NCI-H2107 (cell line): ENCODE measurements around the gene GPR45.

Experiments used
- DNase-seq: peaks from one replicate; lab custom pipeline; 2025; lab: John Stamatoyannopoulos, UW

Gene GPR45

DNA sequence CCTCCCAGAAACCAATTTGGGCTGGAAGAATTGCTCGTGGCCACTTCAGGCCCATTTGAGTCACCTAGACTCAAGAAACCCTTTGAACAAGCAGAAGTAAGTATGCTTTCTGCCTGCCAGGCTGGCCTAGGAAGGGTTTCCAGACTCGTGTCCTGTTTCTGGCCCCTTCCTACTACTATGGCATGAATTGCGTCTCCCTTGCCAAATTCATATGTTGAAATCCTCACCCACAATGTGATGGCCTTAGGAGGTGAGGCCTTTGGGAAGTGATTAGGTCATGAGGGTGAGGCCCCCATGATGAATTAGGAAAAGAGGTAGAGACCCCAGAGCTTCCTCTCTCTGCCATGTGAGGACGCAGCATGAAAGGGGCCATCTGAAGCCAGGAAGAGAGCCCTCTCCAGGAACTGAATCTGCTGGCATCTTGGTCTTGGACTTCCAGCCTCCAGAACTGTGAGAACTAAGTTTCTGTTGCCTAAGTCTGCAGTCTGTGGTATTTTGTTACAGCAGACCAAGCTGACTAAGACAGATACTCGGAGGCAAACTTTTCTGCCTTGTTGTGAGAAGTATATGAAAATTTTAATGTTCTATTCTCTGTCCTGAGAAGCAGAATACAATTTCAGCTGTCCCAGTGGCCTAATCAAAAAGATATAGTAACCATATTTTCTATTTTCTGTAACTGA is 13.1 kb downstream of the GPR45 start:
- no peak for DNase-seq

DNA sequence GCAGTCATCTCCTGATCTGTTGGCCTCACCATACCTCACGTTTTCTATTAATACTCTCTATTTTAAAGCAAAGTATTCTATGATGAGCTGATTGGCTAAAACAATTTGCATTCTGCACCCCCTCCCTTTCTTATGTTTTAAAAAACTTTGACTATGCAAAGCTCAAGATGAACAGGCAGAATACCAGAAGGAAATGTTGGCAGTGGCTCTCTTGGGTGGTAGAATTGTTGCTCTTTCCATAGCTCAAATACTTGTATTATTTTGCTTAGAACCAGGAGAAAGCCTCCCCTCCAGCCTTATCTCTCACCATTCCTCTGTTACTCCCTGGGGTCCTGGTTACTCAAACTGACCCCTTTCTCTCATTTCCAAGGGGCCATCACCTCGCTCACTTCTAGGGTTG is 14.4 kb downstream of the GPR45 start:
- DNase-seq = no peak

DNA sequence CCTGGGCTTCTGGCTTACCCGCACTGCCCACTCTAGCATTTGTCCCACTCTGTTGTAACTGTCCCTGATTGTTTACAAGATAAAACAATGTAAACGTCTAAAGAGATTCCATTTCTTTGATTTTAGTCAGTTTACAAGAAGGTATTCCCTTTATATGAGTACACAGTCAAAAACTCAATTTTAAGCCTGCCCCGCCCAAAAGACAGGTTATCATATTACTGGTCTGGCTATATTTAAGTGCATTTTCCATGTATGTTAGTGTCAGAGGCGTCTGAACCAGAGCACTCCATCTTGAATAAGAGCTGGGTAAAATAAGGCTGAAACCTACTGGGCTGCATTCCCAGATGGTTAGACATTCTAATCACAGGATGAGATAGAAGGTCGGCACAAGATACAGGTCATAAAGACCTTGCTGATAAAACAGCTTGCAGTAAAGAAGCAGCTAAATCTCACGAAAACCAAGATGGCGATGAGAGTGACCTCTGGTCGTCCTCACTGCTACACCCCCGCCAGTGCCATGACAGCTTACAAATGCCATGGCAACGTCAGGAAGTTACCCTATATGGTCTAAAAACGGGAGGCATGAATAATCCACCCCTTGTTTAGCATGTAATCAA is 15.0 kb downstream of the GPR45 start:
- DNase-seq = no peak

DNA sequence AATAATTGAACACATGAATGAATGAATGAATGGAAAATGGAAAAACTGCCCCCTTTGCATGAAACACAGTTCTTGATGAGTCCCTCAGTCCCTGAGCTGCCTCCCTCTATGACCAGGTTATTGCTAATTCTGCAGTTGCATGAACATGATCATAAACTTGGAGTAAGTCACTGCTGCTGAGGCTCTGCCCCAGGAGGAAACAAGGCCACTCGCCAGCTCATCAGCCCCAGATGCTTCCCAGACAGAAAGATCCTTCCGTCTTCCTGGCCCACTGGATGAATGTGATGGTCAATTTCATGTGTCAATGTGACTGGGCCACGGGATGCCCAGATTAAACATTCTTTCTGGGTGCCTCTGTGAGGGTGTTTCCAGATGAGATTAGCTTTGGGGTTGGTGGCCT is 16.4 kb downstream of the GPR45 start:
- DNase-seq = no peak

DNA sequence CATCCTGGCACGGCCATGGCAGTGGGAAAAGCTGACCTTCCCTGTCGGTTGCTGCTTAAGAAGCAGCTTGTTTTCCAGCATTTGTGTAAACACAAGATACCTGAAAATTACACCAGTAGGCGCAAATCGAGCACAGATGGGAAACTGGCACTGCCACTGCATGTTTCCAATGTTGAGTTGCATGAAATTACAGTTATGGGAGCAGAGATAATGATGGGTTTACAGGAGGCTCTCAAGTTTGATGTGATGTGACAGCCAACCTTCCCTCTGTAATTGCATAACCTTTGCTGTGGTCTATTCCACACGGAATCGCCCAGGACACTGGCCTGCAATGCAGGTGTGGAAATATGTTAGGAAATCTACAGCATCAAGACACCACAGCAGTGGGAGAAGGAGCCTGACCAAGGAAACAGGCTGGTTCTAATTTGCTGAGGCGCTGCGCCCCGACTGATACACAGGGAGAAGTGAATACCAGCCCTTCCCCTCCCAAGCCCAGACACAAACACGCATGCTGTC is 17.4 kb downstream of the GPR45 start:
- no peak for DNase-seq

DNA sequence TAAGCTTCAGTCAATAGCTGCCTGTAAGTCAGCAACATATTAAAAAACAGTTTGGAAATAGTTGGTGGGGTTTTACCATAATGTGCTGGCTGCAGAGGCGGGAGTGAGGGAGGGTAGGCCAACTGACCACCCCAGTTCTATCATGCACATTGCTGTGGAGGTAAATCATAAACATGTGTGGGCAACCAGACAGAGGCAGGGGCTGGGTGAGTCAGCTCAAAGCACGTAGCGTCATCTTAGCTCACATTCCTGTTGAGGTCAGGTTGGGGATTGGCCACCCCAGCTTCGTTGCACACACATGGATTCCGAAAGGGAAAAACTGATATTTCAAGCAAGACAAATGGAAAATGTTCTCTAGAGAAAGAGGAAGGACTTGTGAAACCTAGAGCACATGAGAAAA is 19.5 kb downstream of the GPR45 start:
- DNase-seq = no peak

DNA sequence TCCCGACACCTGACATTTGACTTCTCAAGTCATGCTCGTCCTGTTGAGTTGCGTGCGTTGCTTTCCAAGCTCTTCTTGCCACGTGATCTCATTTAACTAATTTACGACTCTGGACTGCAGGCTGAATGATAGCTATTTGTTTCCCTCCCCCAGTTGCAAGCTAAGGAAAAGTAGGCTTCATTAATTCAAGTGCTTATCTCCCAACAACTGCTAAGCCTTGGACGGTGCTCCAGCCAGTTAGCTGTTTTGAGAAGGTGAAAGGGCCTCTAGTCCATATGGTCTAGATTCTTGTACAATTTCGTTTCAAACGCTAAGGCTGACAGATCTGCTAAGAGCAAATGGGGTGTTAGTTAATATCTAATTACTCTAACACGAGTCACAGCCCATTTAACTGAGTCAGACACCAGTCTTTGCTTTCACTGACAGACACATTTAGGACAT is 21.1 kb downstream of the GPR45 start:
- no peak for DNase-seq

DNA sequence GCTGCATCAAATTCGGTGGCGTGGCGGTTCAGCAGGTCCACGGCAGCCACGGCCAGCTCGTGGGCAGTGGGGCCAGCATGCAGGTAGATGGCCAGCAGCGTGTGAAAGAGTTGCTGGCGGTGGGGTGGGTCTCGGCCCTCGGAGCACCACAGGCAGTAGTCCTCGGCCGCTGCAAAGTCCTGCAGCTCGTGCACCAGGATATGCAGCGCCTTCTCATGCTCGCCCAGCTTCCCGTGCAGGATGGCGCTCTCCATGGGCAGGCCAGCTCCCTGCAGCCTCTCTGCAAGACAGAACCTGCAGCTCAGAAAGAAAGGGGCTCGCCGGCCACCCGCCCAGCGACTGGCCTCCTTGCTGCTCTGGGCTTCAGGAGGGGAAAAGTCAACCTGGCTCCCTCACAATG is 27.9 kb downstream of the GPR45 start:
- no peak for DNase-seq

DNA sequence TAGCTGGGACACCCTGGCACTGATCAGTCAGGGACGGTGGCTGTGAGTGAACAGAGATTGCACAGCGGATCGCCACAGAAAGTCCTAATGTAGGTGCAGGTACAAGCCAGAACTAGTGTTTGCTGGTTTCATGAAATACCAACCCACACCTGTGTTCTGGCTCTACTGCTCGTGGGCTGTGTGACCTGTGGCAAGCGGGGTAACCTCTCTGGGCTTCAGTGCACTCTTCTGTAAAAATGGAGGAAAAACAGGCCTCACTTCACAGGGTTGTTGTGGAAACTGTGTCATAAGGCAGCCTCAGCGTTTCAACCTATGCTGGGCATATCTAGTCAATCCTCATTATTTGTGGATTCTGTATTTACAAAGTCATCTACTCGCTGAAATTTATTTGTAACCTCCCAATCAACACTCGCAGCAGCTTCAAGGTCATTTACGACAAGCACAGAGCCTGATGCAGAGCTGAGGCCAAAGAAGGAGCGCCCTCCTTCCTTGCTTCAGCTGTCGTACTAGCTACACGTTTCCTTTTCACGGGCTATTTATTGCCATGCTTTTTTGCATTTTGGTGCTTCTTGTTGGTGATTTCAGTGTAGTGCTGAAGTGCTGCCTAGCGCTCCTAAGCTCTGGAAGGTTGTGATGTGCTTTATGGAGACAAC is 30.0 kb downstream of the GPR45 start:
- no peak for DNase-seq

DNA sequence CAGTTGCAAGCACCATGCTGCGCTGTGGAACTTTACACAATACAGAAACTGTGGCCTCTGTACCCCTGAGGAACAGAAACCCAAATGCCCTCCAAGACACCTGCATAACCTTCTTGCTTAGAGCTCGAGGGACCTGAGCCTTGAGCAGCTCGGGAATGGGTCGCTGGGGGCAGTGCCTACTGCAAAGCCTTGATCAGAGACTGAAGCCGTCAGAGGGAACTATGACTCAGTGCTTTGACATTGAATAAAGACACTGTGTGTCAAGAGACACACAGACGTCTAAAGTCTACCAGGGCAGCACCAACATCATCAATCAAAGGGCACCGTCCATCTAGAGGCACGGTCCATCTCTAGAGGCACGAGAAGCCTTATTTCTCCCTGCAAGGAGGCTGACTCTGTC is 30.6 kb downstream of the GPR45 start:
- DNase-seq = no peak

DNA sequence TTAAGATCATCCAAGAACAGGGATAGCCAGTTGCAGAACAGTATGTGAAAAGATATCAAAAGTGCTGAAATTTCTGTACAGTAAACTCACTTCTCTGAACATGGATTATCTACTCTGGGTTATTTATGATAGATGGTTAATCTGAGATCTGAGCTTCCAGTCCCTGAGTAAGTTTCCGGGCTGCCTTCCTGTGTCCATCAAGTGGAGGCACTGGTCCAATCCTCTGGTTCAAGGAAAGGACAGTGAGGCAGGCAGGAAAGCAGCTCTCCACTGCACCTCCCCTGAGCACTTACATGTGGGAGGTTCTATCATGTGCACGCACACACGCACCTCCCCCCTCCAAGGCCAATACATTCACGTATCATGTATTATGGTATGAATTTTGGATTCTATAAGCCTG is 32.5 kb downstream of the GPR45 start:
- no peak for DNase-seq

DNA sequence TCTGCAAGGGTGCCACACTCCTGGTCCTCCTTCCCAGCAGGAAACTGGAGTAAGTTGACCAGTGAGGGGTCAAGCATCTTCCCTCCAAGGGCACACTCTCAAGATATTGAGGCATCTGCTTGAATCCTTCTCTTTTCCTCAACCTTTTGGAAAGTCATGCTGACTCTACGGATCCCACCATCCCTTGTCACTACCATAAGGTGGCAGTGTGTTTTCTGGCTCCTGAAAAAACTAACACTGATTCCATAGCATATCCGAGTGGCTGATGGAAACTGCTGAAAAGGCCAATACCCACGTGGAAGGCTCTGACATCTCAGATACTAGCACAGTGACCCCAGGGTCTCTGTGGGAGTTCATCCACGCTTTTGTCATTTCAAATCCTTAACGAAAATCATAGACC is 37.1 kb downstream of the GPR45 start:
- DNase-seq = no peak

DNA sequence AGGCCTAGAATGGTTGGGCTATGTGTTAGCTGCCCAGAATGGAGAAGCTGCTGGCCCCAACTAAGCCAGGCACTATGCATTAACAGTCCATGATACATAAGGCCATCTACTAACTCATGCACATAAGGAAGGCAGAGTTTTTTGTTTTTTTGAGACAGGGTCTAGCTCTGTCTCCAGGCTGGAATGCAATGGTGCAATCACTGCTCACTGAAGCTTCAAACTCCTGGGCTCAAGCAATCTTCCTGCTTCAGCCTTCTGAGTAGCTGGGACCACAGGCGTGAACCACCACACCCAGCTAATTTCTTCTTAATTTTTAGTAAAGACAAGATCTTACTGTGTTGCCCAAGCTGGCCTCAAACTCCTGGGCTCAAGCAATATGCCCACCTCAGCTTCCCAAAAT is 37.6 kb downstream of the GPR45 start:
- no peak for DNase-seq

DNA sequence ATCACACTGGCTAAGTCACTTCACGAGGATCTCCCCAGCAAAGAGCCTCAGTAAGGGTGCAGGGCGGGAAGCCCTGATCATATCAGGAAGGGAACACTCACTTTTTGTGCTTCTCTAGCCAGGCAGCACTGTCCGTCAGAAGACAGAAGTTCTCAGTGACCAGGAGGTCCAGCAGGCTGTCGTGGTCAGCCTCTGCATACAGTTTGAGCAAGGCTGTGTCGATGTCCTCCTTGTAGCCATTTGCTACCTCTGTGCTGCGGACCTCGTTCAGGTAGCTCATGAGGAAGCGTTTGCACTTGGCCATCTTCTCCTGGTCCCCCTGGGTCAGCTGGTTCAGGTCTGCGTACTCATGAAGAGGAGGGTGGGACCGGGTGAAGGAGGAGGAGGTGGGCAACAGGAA is 38.7 kb downstream of the GPR45 start:
- DNase-seq = no peak

DNA sequence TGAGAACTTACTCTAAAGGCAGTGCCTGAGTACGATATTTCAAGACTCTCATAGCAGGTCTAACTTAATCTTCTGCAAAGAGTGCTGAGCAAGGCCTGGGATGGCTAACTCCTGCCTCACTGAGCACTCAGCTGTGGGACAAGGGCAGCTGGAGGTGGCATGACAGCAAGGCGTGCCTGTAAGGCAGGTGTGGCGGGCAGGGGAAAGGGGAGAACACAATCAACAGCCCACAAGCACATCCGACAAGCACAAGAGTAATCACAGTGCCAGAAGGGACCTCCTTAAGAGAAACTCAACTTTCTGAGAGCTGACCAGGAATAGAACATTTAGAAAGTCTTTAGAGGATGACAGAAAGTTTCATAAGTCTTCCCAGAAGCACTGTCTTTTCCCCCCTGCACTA is 42.0 kb downstream of the GPR45 start:
- no peak for DNase-seq

DNA sequence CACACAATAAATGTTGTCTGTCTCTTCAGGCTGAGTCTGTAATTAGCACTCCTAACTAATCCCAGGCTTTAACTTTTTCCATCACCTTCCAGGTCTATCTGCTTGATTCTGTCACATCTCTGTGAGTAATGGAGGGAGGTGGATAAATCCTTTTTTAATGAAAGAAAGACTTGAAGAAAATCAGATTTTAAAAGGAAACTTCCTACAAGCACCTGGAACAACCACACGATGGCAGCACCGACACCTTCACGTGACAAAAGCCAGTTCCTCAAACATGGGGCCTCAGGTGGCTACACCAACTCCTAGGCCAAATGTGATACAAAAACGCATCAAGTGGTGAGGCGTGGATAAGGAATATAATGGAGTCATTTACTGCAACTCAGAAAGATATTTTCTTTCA is 46.1 kb downstream of the GPR45 start:
- no peak for DNase-seq

DNA sequence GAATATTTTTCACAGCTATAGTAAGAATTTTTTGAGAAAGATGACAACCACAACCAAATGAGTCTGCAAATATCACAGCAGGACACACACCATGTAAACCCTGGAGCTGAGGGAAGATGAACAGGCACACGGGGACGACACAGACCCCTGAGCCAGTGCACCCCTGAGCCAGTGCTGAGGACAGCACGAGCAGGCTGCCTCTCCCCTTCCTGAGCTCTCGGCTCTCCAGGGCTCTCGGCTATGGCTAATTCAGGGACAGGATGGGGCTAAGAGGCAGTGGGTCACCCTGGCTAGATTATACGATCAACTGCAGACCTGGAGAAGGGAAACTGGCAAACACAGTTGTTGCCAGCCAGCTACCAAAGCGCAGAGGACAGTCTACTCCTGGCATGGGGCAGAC is 46.6 kb downstream of the GPR45 start:
- DNase-seq = no peak

DNA sequence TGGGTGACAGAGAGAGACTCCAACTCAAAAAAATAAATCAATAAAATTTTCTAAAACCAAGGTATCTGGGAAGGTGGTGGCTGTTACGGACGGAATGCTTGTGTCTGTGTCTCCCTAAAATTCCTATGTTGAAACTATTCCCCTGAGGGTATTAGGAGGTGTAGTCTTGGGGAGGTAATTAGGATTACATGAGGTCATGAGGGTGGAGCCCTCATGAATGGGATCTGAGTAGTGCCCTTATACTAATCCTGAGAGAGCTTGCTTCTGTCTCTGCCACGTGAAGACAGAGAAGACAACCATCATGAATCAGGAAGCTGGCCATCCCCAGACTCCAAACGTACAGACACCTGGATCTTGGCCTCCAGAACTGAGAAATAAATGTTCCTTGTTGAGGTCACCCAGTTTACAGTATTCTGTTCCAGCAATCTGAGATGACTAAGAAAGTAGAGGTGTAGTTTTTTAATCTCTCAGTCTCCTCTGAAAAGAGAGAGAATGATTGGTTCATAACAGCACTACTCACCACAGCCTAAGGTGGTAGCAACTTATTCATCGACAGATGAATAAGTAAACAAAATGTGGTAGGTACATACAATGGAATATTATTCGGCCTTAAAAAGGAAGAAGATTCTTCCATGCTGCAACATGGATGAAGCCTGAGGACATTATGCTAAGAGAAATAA is 49.6 kb downstream of the GPR45 start:
- no peak for DNase-seq

DNA sequence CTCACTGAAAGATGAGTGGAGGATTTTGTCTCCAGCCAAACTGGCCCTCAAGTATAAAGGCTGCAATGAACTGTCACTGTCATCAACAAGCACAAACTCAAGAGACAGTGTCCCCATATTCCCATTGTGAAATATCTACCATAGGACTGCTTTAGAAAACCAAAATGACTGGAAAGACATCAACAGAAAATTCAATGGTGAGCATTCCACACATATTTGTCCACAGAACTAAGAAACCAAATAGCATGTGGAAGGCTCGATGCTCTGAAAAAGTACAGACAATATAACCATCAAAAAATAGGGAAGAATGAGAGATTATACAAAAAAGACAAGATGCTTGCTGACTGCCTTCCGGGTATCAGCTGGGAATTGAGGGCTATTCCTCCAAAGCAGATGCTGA is 50.4 kb downstream of the GPR45 start:
- no peak for DNase-seq
